SK-N-SH (cell line): ENCODE measurements around the gene TSHZ3. TPM values are rescaled to one million over a fixed set of nuclear protein-coding genes. Genes with fewer than 3 reads are reported as not detected.

Experiments used
- CTCF ChIA-PET: fragments of 300-600, 350-600 bp; formaldehyde crosslinking; extraction: SDS; loops from one replicate; lab custom pipeline; 2021; lab: Yijun Ruan, JAX
- POLR2A ChIA-PET: fragments of 350-600 bp; sonication (Branson Sonifier 250); formaldehyde crosslinking; extraction: SDS; loops from one replicate; lab custom pipeline; 2020; ENCODE audit warnings: antibody characterized with exemption, inconsistent platforms; lab: Yijun Ruan, JAX
- DNase-seq: peaks from one replicate; pipeline ENCODE4 v3.0.0; 2012
- H2AFZ ChIP-seq: fragments of 200-600 bp; sonication (generic); 2 replicates; pipeline ENCODE4 v1.8.1; 2016; ENCODE audit warnings: antibody characterized with exemption, mild to moderate bottlenecking, low read depth
- H3F3A ChIP-seq: fragments of 200-600 bp; sonication (generic); replicated peaks from 2 replicates; pipeline ENCODE3; 2016; ENCODE audit warnings: antibody characterized with exemption, mild to moderate bottlenecking; ENCODE audit not compliant: insufficient read depth
- H3K27ac ChIP-seq, 2 experiments: fragments of 200-500 bp in 1 of 2; fragments of 200-600 bp in 1 of 2; sonication (Bioruptor generic) in 1 of 2; sonication (generic), shearing (Covaris generic) in 1 of 2; 2 replicates each; pipeline versions ENCODE4 v1.5.1 to v1.6.1; 2014 to 2016; ENCODE audit warnings: low read depth in 2 of 2, inconsistent platforms in 1 of 2, low read length in 1 of 2, mild to moderate bottlenecking in 1 of 2, mixed read lengths in 1 of 2
- H3K27me3 ChIP-seq: fragments of 200-600 bp; sonication (generic), shearing (Covaris generic); 2 replicates; pipeline ENCODE4 v1.6.1; 2016; ENCODE audit warnings: mixed run types; ENCODE audit not compliant: insufficient read depth
- H3K36me3 ChIP-seq, 2 experiments: fragments of 200-500 bp in 1 of 2; fragments of 200-600 bp in 1 of 2; sonication (Bioruptor generic) in 1 of 2; sonication (generic) in 1 of 2; replicated peaks in 1 of 2; 2 replicates each; pipeline versions ENCODE3 to v1.5.1; 2014 to 2016; ENCODE audit warnings: low read length in 1 of 2, mild to moderate bottlenecking in 1 of 2; ENCODE audit not compliant: insufficient read depth in 2 of 2, control insufficient read depth in 1 of 2
- H3K4me1 ChIP-seq, 2 experiments: fragments of 200-500 bp in 1 of 2; fragments of 200-600 bp in 1 of 2; sonication (Bioruptor generic) in 1 of 2; sonication (generic), shearing (Covaris generic) in 1 of 2; 2 replicates each; pipeline versions ENCODE4 v1.5.1 to v1.6.1; 2014 to 2016; ENCODE audit warnings: low read depth in 1 of 2, low read length in 1 of 2, mixed run types in 1 of 2; ENCODE audit not compliant: insufficient read depth in 2 of 2, control insufficient read depth in 1 of 2
- H3K4me2 ChIP-seq: fragments of 200-600 bp; sonication (generic), shearing (Covaris generic); 2 replicates; pipeline ENCODE4 v1.6.1; 2017; ENCODE audit warnings: mixed run types
- H3K4me3 ChIP-seq, 2 experiments: fragments of 200-500 bp in 1 of 2; fragments of 200-600 bp in 1 of 2; sonication (Bioruptor generic) in 1 of 2; sonication (generic), shearing (Covaris generic) in 1 of 2; 2 replicates each; pipeline versions ENCODE4 v1.5.1 to v1.8.1; 2014 to 2016; ENCODE audit warnings: low read depth in 2 of 2, inconsistent platforms in 1 of 2, low read length in 1 of 2, mild to moderate bottlenecking in 1 of 2, mixed read lengths in 1 of 2, moderate library complexity in 1 of 2
- H3K79me2 ChIP-seq: fragments of 200-600 bp; sonication (generic); 2 replicates; pipeline ENCODE4 v1.8.1; 2017; ENCODE audit warnings: mild to moderate bottlenecking; ENCODE audit not compliant: insufficient read depth
- H3K9ac ChIP-seq: fragments of 200-600 bp; sonication (generic); 2 replicates; pipeline ENCODE4 v1.6.1; 2017; ENCODE audit warnings: mixed run types
- H3K9me2 ChIP-seq: fragments of 200-600 bp; sonication (generic); 2 replicates; pipeline ENCODE4 v1.6.1; 2017; ENCODE audit warnings: mixed run types
- H3K9me3 ChIP-seq: fragments of 200-600 bp; sonication (generic); 2 replicates; pipeline ENCODE4 v1.6.1; 2017; ENCODE audit warnings: mixed run types, mild to moderate bottlenecking, moderate library complexity
- H4K20me1 ChIP-seq: fragments of 200-600 bp; sonication (generic); 2 replicates; pipeline ENCODE4 v1.6.1; 2017; ENCODE audit warnings: mild to moderate bottlenecking, mixed run types; ENCODE audit not compliant: insufficient read depth
- CTCF ChIP-seq: fragments of 200-600 bp; sonication (generic); IDR thresholded peaks from 2 replicates; pipeline ENCODE4 v1.6.1; 2017; ENCODE audit warnings: antibody characterized with exemption, mild to moderate bottlenecking, moderate library complexity
- EP300 ChIP-seq, 2 experiments: IDR thresholded peaks; 2 replicates each; pipeline versions ENCODE4 v1.4.0 to v1.6.1; 2012; ENCODE audit warnings: borderline replicate concordance in 1 of 2, low read depth in 1 of 2, low read length in 1 of 2
- GATA2 ChIP-seq: sonication (generic); formaldehyde crosslinking; IDR thresholded peaks from 2 replicates; pipeline ENCODE4 v1.5.0; 2020; ENCODE audit warnings: mild to moderate bottlenecking, missing genetic modification reagents
- JUND ChIP-seq: IDR thresholded peaks from 2 replicates; pipeline ENCODE4 v1.4.0; 2012
- RAD21 ChIP-seq: IDR thresholded peaks from 2 replicates; pipeline ENCODE4 v1.6.1; 2012; ENCODE audit warnings: mild to moderate bottlenecking, low read length
- RFX5 ChIP-seq: IDR thresholded peaks from 2 replicates; pipeline ENCODE4 v1.6.1; 2012; ENCODE audit warnings: mild to moderate bottlenecking, improper control_type of control experiment, low read length
- RXRA ChIP-seq: IDR thresholded peaks from 2 replicates; pipeline ENCODE4 v1.4.0; 2012; ENCODE audit warnings: low read depth, mild to moderate bottlenecking, borderline replicate concordance
- SMC3 ChIP-seq: IDR thresholded peaks from 2 replicates; pipeline ENCODE4 v1.6.1; 2012; ENCODE audit warnings: low read depth, low read length, improper control_type of control experiment
- TEAD4 ChIP-seq: IDR thresholded peaks from 2 replicates; pipeline ENCODE4 v1.4.0; 2012; ENCODE audit warnings: mild to moderate bottlenecking, borderline replicate concordance; ENCODE audit not compliant: insufficient read depth
- YY1 ChIP-seq: IDR thresholded peaks from 2 replicates; pipeline ENCODE4 v1.4.0; 2012; ENCODE audit warnings: low read depth, mild to moderate bottlenecking
- WGBS: methylation state at CpG from one replicate; pipeline ENCODE4 v1.1.6; 2017; ENCODE audit warnings: low lambda C conversion rate; 5-methylcytosine and 5-hydroxymethylcytosine counted together
- polyA plus RNA-seq, 3 experiments: library from polyadenylated mRNA; depleted of rRNA; stranded (reverse); fragments of >200 nt; gene quantifications; 2 replicates each; pipeline ENCODE4 v1.2.3, GENCODE V29; 2012
- TF ChIP-seq, protein P1 (sequence below): IDR thresholded peaks from 2 replicates; pipeline ENCODE4 v1.4.0; 2012; ENCODE audit warnings: low read depth, borderline replicate concordance
- TF ChIP-seq, protein P2 (sequence below): fragments of 150-350 bp; IDR thresholded peaks from 2 replicates; pipeline ENCODE4 v1.6.1; 2017; ENCODE audit warnings: antibody characterized with exemption, low read length, low read depth, borderline replicate concordance
- TF ChIP-seq, protein P3 (sequence below): IDR thresholded peaks from 2 replicates; pipeline ENCODE4; 2012

The TSHZ3 gene
- polyA plus RNA-seq, 1 of the 3 experiments (the other 2 are of a cell fraction): 3.3 TPM

GRCh38 chr19:31315652-31316051, 33.6 kb downstream of the TSHZ3 start:
- H3K9me3 ChIP-seq: no peaks in the 10 kb centered on the region
- peaks cover 27 to 55% of the 10 kb centered on the region in 2 experiments; a peak in 3 of 4 replicates for H3K4me1 ChIP-seq
- peaks cover 61% of the 10 kb centered on the region for H3K79me2 ChIP-seq
- no peaks in the 10 kb centered on the region for H3F3A ChIP-seq
- ChIA-PET CTCF (interaction anchor here (0.7 to 2.1 kb wide), 20 partner anchors 10 to 909 kb away, joined by 3 to 13 read pairs (median 4); no protein-coding TSS in a partner anchor), POLR2A (interaction anchor here (1.0 to 2.1 kb wide), 5 partner anchors 22 to 44 kb away, joined by 3 to 14 read pairs (median 6); partner anchors contain the start of gene TSHZ3)
- WGBS: 44% methylated on average over 5 of the region's 5 CpGs
- H2AFZ ChIP-seq: no peak overlapping the region
- H3K36me3 ChIP-seq: no peaks in the 10 kb centered on the region
- no peak overlapping the region for H3K4me2 ChIP-seq
- H3K27ac ChIP-seq: peak overlapping the region in 1 of 2 experiments; percentile 88; a peak in 2 of 4 replicates
- no peak overlapping the region for H3K9ac ChIP-seq
- no peak overlapping the region for H3K4me3 ChIP-seq
- no peak for DNase-seq
- H4K20me1 ChIP-seq: 0 out of 2 replicates have a peak, but pooled peaks cover 20% of the 10 kb centered on the region
- TF ChIP-seq EP300 (IDR thresholded peaks at IDR 0.05; ENCODE audit: borderline replicate concordance in 1 of 2, low read depth in 1 of 2, low read length in 1 of 2) (peak in 1 of 2 experiments; percentile 33; a peak in 1 of 4 replicates), YY1 (no peak)
- H3K9me2 ChIP-seq: no peaks in the 10 kb centered on the region
- H3K27me3 ChIP-seq: no peaks in the 10 kb centered on the region

- POLR2A ChIA-PET: interaction anchor here (1.0 to 2.1 kb wide), 5 partner anchors 23 to 43 kb away, joined by 3 to 14 read pairs (median 6); partner anchors contain the start of gene TSHZ3
- H3K27me3 ChIP-seq: no peaks in the 10 kb centered on the region
- H3K4me1 ChIP-seq: peaks cover 27 to 52% of the 10 kb centered on the region in 2 experiments; a peak in 3 of 4 replicates
- no peak overlapping the region for H3K9ac ChIP-seq
- no peaks in the 10 kb centered on the region for H3K36me3 ChIP-seq
- H3K79me2 ChIP-seq: peaks cover 57% of the 10 kb centered on the region
- DNase-seq: peak; percentile 79
- CTCF ChIA-PET: interaction anchor here (0.7 to 2.1 kb wide), 26 partner anchors 9 to 910 kb away, joined by 3 to 13 read pairs (median 4); no protein-coding TSS in a partner anchor
- no peaks in the 10 kb centered on the region for H3K9me2 ChIP-seq
- WGBS: 67% methylated on average over 14 of the region's 14 CpGs
- 0 out of 2 replicates have a peak, but pooled peaks cover 16% of the 10 kb centered on the region for H4K20me1 ChIP-seq
- no peaks in the 10 kb centered on the region for H3F3A ChIP-seq
- TF ChIP-seq, protein P1, sequence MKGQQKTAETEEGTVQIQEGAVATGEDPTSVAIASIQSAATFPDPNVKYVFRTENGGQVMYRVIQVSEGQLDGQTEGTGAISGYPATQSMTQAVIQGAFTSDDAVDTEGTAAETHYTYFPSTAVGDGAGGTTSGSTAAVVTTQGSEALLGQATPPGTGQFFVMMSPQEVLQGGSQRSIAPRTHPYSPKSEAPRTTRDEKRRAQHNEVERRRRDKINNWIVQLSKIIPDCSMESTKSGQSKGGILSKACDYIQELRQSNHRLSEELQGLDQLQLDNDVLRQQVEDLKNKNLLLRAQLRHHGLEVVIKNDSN: no peak
- no peak for TF ChIP-seq JUND
- TF ChIP-seq YY1: no peak
- TF ChIP-seq RXRA: no peak
- no peak for TF ChIP-seq RFX5
- TF ChIP-seq GATA2: peak; percentile 19
- peak; percentile 57 for TF ChIP-seq RAD21
- 0 out of 4 replicates have a peak, but pooled peaks of 1 of the 2 experiments have one; percentile 3 for TF ChIP-seq EP300 (IDR thresholded peaks at IDR 0.05; ENCODE audit: borderline replicate concordance in 1 of 2, low read depth in 1 of 2, low read length in 1 of 2)
- TF ChIP-seq, protein P2, sequence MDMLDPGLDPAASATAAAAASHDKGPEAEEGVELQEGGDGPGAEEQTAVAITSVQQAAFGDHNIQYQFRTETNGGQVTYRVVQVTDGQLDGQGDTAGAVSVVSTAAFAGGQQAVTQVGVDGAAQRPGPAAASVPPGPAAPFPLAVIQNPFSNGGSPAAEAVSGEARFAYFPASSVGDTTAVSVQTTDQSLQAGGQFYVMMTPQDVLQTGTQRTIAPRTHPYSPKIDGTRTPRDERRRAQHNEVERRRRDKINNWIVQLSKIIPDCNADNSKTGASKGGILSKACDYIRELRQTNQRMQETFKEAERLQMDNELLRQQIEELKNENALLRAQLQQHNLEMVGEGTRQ: no peak
- TF ChIP-seq SMC3: peak; percentile 52
- TF ChIP-seq, protein P3, sequence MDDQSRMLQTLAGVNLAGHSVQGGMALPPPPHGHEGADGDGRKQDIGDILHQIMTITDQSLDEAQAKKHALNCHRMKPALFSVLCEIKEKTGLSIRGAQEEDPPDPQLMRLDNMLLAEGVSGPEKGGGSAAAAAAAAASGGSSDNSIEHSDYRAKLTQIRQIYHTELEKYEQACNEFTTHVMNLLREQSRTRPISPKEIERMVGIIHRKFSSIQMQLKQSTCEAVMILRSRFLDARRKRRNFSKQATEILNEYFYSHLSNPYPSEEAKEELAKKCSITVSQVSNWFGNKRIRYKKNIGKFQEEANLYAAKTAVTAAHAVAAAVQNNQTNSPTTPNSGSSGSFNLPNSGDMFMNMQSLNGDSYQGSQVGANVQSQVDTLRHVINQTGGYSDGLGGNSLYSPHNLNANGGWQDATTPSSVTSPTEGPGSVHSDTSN: no peak
- no peak for TF ChIP-seq TEAD4
- peak; percentile 44 for TF ChIP-seq CTCF
- no peak overlapping the region for H2AFZ ChIP-seq
- no peak overlapping the region for H3K4me3 ChIP-seq
- H3K4me2 ChIP-seq: no peak overlapping the region
- H3K9me3 ChIP-seq: no peaks in the 10 kb centered on the region
- peak overlapping the region in 1 of 2 experiments; percentile 88; a peak in 2 of 4 replicates for H3K27ac ChIP-seq
Observed at GRCh38 chr19:31314849-31315629, 34.2 kb downstream of the TSHZ3 start.
